ENCODE data around the gene ZCCHC3.

DNA sequence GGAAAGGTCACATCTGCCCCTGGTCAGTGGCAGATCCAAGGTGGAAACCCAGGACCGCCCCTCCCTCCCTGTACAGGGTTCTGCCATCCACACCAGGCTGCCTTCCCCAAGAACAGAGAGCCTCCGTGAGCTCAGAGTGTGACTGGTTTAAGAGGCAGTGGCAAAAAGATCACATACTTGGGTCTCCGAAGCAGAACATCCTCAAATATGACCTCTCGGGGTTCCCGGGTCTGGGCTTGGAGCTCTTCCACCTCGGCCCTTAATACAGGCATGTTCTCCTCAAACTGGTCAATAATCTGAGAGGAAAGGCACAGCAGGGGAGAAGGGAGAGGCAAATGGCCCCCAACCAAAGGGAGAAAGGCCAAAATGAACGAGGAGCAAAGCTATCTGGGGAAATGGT is 21.6 kb upstream of the ZCCHC3 start:
- TF ChIP-seq POLR2A (IDR thresholded peaks at IDR 0.05; ENCODE audit: low read depth, low read length): no peak
- no peak for TF ChIP-seq POLR2AphosphoS5 (IDR thresholded peaks at IDR 0.05; ENCODE audit: low read depth, low read length)
- no peak for TF ChIP-seq TAF1 (IDR thresholded peaks at IDR 0.05; ENCODE audit: low read depth, low read length)
- TF ChIP-seq PAX5 (IDR thresholded peaks at IDR 0.05; ENCODE audit: insufficient read depth, low read length, severe bottlenecking): no peak
- TF ChIP-seq SPI1 (IDR thresholded peaks at IDR 0.05; ENCODE audit: low read depth, low read length): no peak

All from GM12891 (cell line).